Measurements from ENCODE around the gene SNX27.
"Not testable (repeated sequence)": the region's sequence is repeated elsewhere in the genome, so short reads cannot be mapped to it uniquely, and the experiment has no call there.

Gene SNX27

GRCh38 chr1:151641229-151641628, 29.4 kb downstream of the SNX27 start:
- no peak for DNase-seq

- not testable (repeated sequence) for DNase-seq
Measured at GRCh38 chr1:151643085-151643484, 31.2 kb downstream of the SNX27 start.

- peak; percentile 34 for DNase-seq
Measured at GRCh38 chr1:151644001-151644400, 32.2 kb downstream of the SNX27 start.

- DNase-seq, result peak; percentile 35
Measured at GRCh38 chr1:151653397-151653796, 41.5 kb downstream of the SNX27 start.

GRCh38 chr1:151655371-151655770, 43.5 kb downstream of the SNX27 start:
- no peak for DNase-seq

- no peak for DNase-seq
Measured at GRCh38 chr1:151661751-151662150, 49.9 kb downstream of the SNX27 start.

- DNase-seq, result no peak
Measured at GRCh38 chr1:151668090-151668489, 56.2 kb downstream of the SNX27 start.

GRCh38 chr1:151670036-151670675, 58.3 kb downstream of the SNX27 start:
- DNase-seq, result not testable (repeated sequence)

GRCh38 chr1:151673407-151673806, 61.6 kb downstream of the SNX27 start:
- DNase-seq, result no peak

- peak; percentile 56 for DNase-seq
Measured at GRCh38 chr1:151680391-151680790, 68.5 kb downstream of the SNX27 start.

- peak; percentile 96 for DNase-seq
Measured at GRCh38 chr1:151680826-151681225, 69.0 kb downstream of the SNX27 start.

GRCh38 chr1:151681923-151682322, 70.1 kb downstream of the SNX27 start:
- peak; percentile 49 for DNase-seq

- not testable (repeated sequence) for DNase-seq
Measured at GRCh38 chr1:151682901-151683300, 71.1 kb downstream of the SNX27 start.

GRCh38 chr1:151684128-151684527, 72.3 kb downstream of the SNX27 start:
- no peak for DNase-seq

GRCh38 chr1:151686561-151686960, 74.7 kb downstream of the SNX27 start:
- no peak for DNase-seq

GRCh38 chr1:151689494-151689893, 77.6 kb downstream of the SNX27 start:
- no peak for DNase-seq

GRCh38 chr1:151692226-151692625, 80.4 kb downstream of the SNX27 start:
- DNase-seq, result no peak

- DNase-seq, result peak; percentile 37
Measured at GRCh38 chr1:151693057-151693651, 81.3 kb downstream of the SNX27 start.

GRCh38 chr1:151701515-151701914, 89.7 kb downstream of the SNX27 start:
- no peak for DNase-seq

- DNase-seq, result no peak
Measured at GRCh38 chr1:151702936-151703335, 91.1 kb downstream of the SNX27 start.

GRCh38 chr1:151703813-151704212, 92.0 kb downstream of the SNX27 start:
- no peak for DNase-seq

GRCh38 chr1:151704246-151704645, 92.4 kb downstream of the SNX27 start:
- DNase-seq, result no peak

- no peak for DNase-seq
Measured at GRCh38 chr1:151705146-151705545, 93.3 kb downstream of the SNX27 start.

GRCh38 chr1:151705753-151706463, 94.1 kb downstream of the SNX27 start:
- DNase-seq, result peak; percentile 40
